ENCODE data around the gene RPL23.

DNA sequence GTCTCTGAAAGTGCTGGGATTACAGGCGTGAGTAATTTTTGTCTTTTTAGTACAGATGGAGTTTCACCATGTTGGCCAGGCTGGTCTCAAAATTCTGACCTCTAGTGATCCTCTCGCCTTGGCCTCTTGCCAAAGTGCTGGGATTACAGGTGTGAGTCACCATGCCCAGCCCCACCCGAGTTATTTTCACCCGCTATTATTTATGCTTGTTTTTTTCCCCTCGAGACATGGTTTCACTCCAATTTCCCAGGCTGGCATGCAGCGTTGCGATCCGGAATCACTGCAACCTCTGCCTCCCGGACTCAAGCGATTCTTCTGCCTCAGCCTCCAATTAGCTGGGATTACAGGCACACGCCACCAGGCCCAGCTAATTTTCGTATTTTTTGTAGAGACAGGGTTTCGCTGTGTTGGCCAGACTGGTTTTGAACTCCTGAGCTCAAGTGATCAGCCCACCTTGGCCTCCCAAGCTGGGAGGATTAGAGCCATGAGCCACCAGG is 9.2 kb downstream of the RPL23 start:
- TF ChIP-seq POLR2AphosphoS5 (IDR thresholded peaks at IDR 0.05) (no peak), POLR2A (IDR thresholded peaks at IDR 0.05) (no peak)
- TF ChIP-seq, protein P1, sequence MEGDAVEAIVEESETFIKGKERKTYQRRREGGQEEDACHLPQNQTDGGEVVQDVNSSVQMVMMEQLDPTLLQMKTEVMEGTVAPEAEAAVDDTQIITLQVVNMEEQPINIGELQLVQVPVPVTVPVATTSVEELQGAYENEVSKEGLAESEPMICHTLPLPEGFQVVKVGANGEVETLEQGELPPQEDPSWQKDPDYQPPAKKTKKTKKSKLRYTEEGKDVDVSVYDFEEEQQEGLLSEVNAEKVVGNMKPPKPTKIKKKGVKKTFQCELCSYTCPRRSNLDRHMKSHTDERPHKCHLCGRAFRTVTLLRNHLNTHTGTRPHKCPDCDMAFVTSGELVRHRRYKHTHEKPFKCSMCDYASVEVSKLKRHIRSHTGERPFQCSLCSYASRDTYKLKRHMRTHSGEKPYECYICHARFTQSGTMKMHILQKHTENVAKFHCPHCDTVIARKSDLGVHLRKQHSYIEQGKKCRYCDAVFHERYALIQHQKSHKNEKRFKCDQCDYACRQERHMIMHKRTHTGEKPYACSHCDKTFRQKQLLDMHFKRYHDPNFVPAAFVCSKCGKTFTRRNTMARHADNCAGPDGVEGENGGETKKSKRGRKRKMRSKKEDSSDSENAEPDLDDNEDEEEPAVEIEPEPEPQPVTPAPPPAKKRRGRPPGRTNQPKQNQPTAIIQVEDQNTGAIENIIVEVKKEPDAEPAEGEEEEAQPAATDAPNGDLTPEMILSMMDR (IDR thresholded peaks at IDR 0.05): no peak
